ENCODE results near the gene ERMAP. TPM values are rescaled to one million over a fixed set of nuclear protein-coding genes. Genes with fewer than 3 reads are reported as not detected.

Gene ERMAP
- total and polyA plus RNA-seq, 2 donors from 2014 or later, result 5.4 to 13.3 TPM

DNA sequence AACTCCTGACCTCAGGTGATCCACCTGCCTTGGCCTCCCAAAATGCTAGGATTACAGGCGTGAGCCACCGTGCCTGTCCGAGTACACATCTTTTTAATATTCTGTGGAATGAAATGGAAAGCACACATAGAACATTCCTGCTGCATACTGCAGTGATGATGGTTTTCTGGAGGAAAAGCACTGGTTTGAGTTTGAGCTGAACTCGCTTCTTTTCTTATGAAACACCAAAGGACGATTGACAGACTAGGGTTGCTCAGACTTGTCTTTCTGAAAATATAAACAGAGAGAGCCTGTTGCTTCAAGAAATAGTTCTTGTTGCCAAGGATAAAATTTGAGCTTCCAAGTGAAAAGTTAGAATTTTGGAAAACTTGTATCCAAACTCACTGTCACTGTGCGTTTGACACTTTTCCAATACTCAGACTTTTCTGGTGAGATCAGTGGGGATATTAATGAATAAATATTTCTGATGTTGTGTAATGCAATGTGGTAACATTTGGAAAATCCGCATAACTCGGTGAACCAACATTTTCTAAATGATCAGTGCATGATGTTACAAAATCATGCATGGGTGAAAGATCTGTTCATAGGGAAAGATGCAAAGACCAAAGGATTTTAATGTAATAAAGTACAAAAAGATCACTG, 15.0 kb upstream of the ERMAP start:
- FAIRE-seq, result no peak
- Histone ChIP-seq H3K4me1 (ENCODE audit: control insufficient read depth in 2 of 3, insufficient read depth in 2 of 3, low read depth in 1 of 3, low read length in 3 of 3) (no peaks in the 10 kb centered on the region), H3K27ac (ENCODE audit: low read depth in 2 of 2, low read length in 2 of 2) (no peak overlapping the region), H3K9ac (ENCODE audit: low read length in 3 of 3) (no peak overlapping the region), H3K9me3 (ENCODE audit: control insufficient read depth in 2 of 3, insufficient read depth in 1 of 3, low read length in 3 of 3) (no peaks in the 10 kb centered on the region), H3K27me3 (ENCODE audit: control insufficient read depth, insufficient read depth, low read length) (no peaks in the 10 kb centered on the region), H3K4me3 (ENCODE audit: low read length in 3 of 3) (no peak overlapping the region), H3K36me3 (ENCODE audit: control insufficient read depth in 2 of 3, insufficient read depth in 3 of 3, low read length in 3 of 3) (peaks cover 0 to 2% (median 0%) of the 10 kb centered on the region in 3 donors)
- intact Hi-C loops (cut with DNase I), result no loop called here
- TF ChIP-seq, protein P1, sequence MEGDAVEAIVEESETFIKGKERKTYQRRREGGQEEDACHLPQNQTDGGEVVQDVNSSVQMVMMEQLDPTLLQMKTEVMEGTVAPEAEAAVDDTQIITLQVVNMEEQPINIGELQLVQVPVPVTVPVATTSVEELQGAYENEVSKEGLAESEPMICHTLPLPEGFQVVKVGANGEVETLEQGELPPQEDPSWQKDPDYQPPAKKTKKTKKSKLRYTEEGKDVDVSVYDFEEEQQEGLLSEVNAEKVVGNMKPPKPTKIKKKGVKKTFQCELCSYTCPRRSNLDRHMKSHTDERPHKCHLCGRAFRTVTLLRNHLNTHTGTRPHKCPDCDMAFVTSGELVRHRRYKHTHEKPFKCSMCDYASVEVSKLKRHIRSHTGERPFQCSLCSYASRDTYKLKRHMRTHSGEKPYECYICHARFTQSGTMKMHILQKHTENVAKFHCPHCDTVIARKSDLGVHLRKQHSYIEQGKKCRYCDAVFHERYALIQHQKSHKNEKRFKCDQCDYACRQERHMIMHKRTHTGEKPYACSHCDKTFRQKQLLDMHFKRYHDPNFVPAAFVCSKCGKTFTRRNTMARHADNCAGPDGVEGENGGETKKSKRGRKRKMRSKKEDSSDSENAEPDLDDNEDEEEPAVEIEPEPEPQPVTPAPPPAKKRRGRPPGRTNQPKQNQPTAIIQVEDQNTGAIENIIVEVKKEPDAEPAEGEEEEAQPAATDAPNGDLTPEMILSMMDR (IDR thresholded peaks at IDR 0.05; ENCODE audit: borderline replicate concordance, extremely low read depth, insufficient read depth), result no peak
- DNase-seq, result no peak

DNA sequence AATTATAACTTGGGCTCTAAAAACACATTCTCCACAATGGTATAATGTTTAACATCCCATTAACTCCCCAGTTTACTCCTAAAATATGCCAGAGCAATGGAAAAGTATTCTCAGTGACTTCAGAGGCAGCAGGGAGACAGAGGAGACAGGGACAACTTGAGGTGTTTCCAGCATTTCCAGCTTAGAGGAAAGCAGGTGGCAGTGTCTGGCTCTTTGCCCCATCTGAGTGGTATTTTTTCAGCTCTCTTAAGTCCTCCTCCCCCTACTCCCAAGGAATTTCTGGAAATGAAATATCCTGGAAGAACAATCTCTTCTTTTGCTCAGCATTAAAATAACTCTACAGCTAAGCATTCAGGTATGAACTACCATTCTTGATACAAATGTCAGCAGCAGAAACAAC, 10.8 kb upstream of the ERMAP start:
- H3K27ac ChIP-seq (ENCODE audit: low read depth in 2 of 2, low read length in 2 of 2), result no peak overlapping the region
- no peaks in the 10 kb centered on the region for H3K4me1 ChIP-seq (ENCODE audit: control insufficient read depth in 2 of 3, insufficient read depth in 2 of 3, low read depth in 1 of 3, low read length in 3 of 3)
- H3K9ac ChIP-seq (ENCODE audit: low read length in 3 of 3), result no peak overlapping the region
- intact Hi-C loops (cut with DNase I), result no loop called here
- DNase-seq (no peak), FAIRE-seq (no peak)
- H3K36me3 ChIP-seq (ENCODE audit: control insufficient read depth in 2 of 3, insufficient read depth in 3 of 3, low read length in 3 of 3), result peaks cover 0 to 2% (median 0%) of the 10 kb centered on the region in 3 donors
- H3K9me3 ChIP-seq (ENCODE audit: control insufficient read depth in 2 of 3, insufficient read depth in 1 of 3, low read length in 3 of 3), result no peaks in the 10 kb centered on the region
- H3K4me3 ChIP-seq (ENCODE audit: low read length in 3 of 3), result no peak overlapping the region
- no peaks in the 10 kb centered on the region for H3K27me3 ChIP-seq (ENCODE audit: control insufficient read depth, insufficient read depth, low read length)
- TF ChIP-seq, protein P1 (IDR thresholded peaks at IDR 0.05; ENCODE audit: borderline replicate concordance, extremely low read depth, insufficient read depth), result no peak

DNA sequence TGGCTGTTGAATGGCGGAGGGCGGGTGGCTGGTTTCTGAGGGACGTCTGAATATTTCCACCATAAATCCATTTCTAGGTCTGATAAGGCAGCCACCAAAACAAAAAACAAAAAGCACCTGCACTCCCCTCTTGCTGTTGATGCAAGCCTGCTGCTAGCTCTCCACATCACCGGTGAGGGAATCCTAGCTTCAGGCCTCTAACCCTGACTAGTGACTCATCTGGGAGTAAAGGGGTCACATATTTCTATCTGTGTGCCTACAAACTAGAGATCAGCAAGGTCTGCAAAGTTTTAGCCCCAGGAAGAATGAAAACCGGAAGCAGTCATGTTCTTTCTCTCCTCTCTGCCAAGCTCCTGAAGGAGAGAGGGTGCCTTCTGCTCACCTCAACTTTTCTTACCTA, 10.3 kb upstream of the ERMAP start:
- Histone ChIP-seq H3K27ac (ENCODE audit: low read depth in 2 of 2, low read length in 2 of 2) (no peak overlapping the region), H3K4me3 (ENCODE audit: low read length in 3 of 3) (no peak overlapping the region), H3K27me3 (ENCODE audit: control insufficient read depth, insufficient read depth, low read length) (no peaks in the 10 kb centered on the region), H3K9ac (ENCODE audit: low read length in 3 of 3) (no peak overlapping the region), H3K4me1 (ENCODE audit: control insufficient read depth in 2 of 3, insufficient read depth in 2 of 3, low read depth in 1 of 3, low read length in 3 of 3) (no peaks in the 10 kb centered on the region), H3K9me3 (ENCODE audit: control insufficient read depth in 2 of 3, insufficient read depth in 1 of 3, low read length in 3 of 3) (no peaks in the 10 kb centered on the region), H3K36me3 (ENCODE audit: control insufficient read depth in 2 of 3, insufficient read depth in 3 of 3, low read length in 3 of 3) (peaks cover 0 to 2% (median 0%) of the 10 kb centered on the region in 3 donors)
- intact Hi-C loops (cut with DNase I), result no loop called here
- TF ChIP-seq, protein P1 (IDR thresholded peaks at IDR 0.05; ENCODE audit: borderline replicate concordance, extremely low read depth, insufficient read depth), result no peak
- DNase-seq, result no peak
- FAIRE-seq, result no peak
